K562 (cell line): Measurements from ENCODE around the gene TMC4. TPM values are rescaled to one million over a fixed set of nuclear protein-coding genes. Genes with fewer than 3 reads are reported as not detected.

ENCODE experiments used
- ATAC-seq: fragments of 200-7000 bp; cut with Tn5 transposase; 3 replicates; pipeline ENCODE4 v1.9.1; 2020; ENCODE audit warnings: moderate library complexity
- BruUV-seq: library from RNA; stranded (reverse); fragments of 400-500 nt; replicated peaks from 2 replicates; lab custom pipeline; 2021; lab: Mats Ljungman, UMichigan
- CTCF ChIA-PET: fragments of 300-600 bp; formaldehyde crosslinking; extraction: SDS; loops from one replicate; lab custom pipeline; 2021; ENCODE audit warnings: low intra/inter-chr PET ratio; lab: Yijun Ruan, JAX
- POLR2A ChIA-PET: fragments of 300-600, 350-650 bp; sonication (Branson Sonifier 250); formaldehyde crosslinking; extraction: SDS; loops from one replicate; lab custom pipeline; 2021; ENCODE audit warnings: antibody characterized with exemption, inconsistent platforms; lab: Yijun Ruan, JAX
- DNase-seq, 4 experiments: peaks; one replicate each; pipeline versions ENCODE4 v3.0.0 to v3.0.0-alpha.2; 2011 to 2018; ENCODE audit warnings: low spot score in 3 of 4, mixed read lengths in 3 of 4; ENCODE audit errors: extremely low read depth in 1 of 4
- FAIRE-seq: peaks from 2 replicates; lab custom pipeline; 2011; peaks lifted over from hg19 to GRCh38; lab: Jason Lieb, UNC
- H2AFZ ChIP-seq: 2 replicates; pipeline ENCODE4 v1.6.0; 2011; ENCODE audit warnings: low read depth, low read length, control low read depth, inconsistent platforms
- H3K27ac ChIP-seq: fragments of 200-600 bp; 3 replicates; pipeline ENCODE4 v1.8.0; 2011; ENCODE audit warnings: low read depth, mild to moderate bottlenecking, control low read depth, inconsistent platforms, low read length, moderate library complexity, mixed read lengths; ENCODE audit errors: extremely low read depth
- H3K27me3 ChIP-seq, 2 experiments: fragments of 300-600 bp in 1 of 2; 2 replicates in 1 of 2; 3 replicates in 1 of 2; pipeline versions ENCODE4 v1.6.0 to v1.8.0; 2011; ENCODE audit warnings: inconsistent platforms in 2 of 2, low read length in 2 of 2, mild to moderate bottlenecking in 1 of 2, mixed read lengths in 1 of 2, moderate library complexity in 1 of 2; ENCODE audit not compliant: control insufficient read depth in 2 of 2, insufficient read depth in 2 of 2
- H3K36me3 ChIP-seq: fragments of 300-600 bp; 3 replicates; pipeline ENCODE4 v1.8.0; 2011; ENCODE audit warnings: mild to moderate bottlenecking, low read length, inconsistent platforms; ENCODE audit not compliant: control insufficient read depth, insufficient read depth
- H3K4me1 ChIP-seq, 2 experiments: fragments of 200-600 bp in 1 of 2; replicated peaks in 1 of 2; 2 replicates in 1 of 2; 3 replicates in 1 of 2; pipeline versions ENCODE4 v1.5.1 to v1.8.0; 2011; ENCODE audit warnings: inconsistent platforms in 2 of 2, low read length in 2 of 2, mild to moderate bottlenecking in 1 of 2, mixed read lengths in 1 of 2, moderate library complexity in 1 of 2; ENCODE audit not compliant: control insufficient read depth in 2 of 2, insufficient read depth in 2 of 2
- H3K4me2 ChIP-seq: 2 replicates; pipeline ENCODE4 v1.6.1; 2011; ENCODE audit warnings: low read length, control low read depth, inconsistent platforms, mixed read lengths; ENCODE audit not compliant: insufficient read depth
- H3K4me3 ChIP-seq: fragments of 200-600 bp; sonication (generic), shearing (Covaris generic); 2 replicates; pipeline ENCODE4 v1.5.1; 2016; ENCODE audit warnings: control low read depth, inconsistent platforms
- H3K79me2 ChIP-seq: fragments of 200-600 bp; 3 replicates; pipeline ENCODE4 v1.8.0; 2011; ENCODE audit warnings: low read length, inconsistent platforms; ENCODE audit not compliant: control insufficient read depth, insufficient read depth
- H3K9ac ChIP-seq, 2 experiments: 2 replicates each; pipeline versions ENCODE4 v1.6.0 to v1.6.1; 2011; ENCODE audit warnings: low read depth in 2 of 2, low read length in 2 of 2, control low read depth in 1 of 2, inconsistent platforms in 1 of 2, mild to moderate bottlenecking in 1 of 2, mixed read lengths in 1 of 2; ENCODE audit not compliant: insufficient read depth in 1 of 2
- H3K9me1 ChIP-seq: one replicate; pipeline ENCODE4 v1.6.0; 2011; ENCODE audit warnings: inconsistent platforms, mild to moderate bottlenecking, low read length, moderate library complexity; ENCODE audit not compliant: control insufficient read depth, insufficient read depth
- H3K9me3 ChIP-seq: replicated peaks from 2 replicates; pipeline ENCODE4 v1.5.1; 2011; ENCODE audit warnings: low read depth, low read length, inconsistent platforms; ENCODE audit not compliant: control insufficient read depth, insufficient read depth
- H4K20me1 ChIP-seq: replicated peaks from 2 replicates; pipeline ENCODE4 v1.6.1; 2011; ENCODE audit warnings: low read length, inconsistent platforms, mixed read lengths; ENCODE audit not compliant: control insufficient read depth, insufficient read depth
- CXXC5 ChIP-seq: fragments of 250-450 bp; sonication (Bioruptor Pico); IDR thresholded peaks from 2 replicates; pipeline ENCODE4 v1.8.0; 2022; ENCODE audit warnings: inconsistent platforms, mild to moderate bottlenecking, moderate library complexity
- FOXA1 ChIP-seq: fragments of 450-650 bp; IDR thresholded peaks from 2 replicates; pipeline ENCODE4 v1.6.1; 2016; ENCODE audit warnings: mild to moderate bottlenecking, borderline replicate concordance
- KLF6 ChIP-seq: fragments of 250-450 bp; sonication (Bioruptor Pico); IDR thresholded peaks from 2 replicates; pipeline ENCODE4 v1.4.0; 2020; ENCODE audit warnings: mild to moderate bottlenecking, moderate library complexity, borderline replicate concordance
- MYC ChIP-seq, 2 experiments: fragments of 250-450 bp in 1 of 2; sonication (Bioruptor Pico) in 1 of 2; IDR thresholded peaks; 2 replicates each; pipeline versions ENCODE4 v1.5.1 to v1.6.1; 2012 to 2021; ENCODE audit warnings: low read depth in 2 of 2, borderline replicate concordance in 1 of 2, improper control_type of control experiment in 1 of 2, low read length in 1 of 2, mild to moderate bottlenecking in 1 of 2, moderate library complexity in 1 of 2
- MYNN ChIP-seq, 2 experiments: sonication (generic); formaldehyde crosslinking in 1 of 2; IDR thresholded peaks; 2 replicates each; pipeline versions ENCODE4 v1.5.0 to v1.6.1; 2016 to 2020; ENCODE audit warnings: antibody characterized with exemption in 1 of 2, missing genetic modification reagents in 1 of 2
- NCOR1 ChIP-seq: fragments of 450-650 bp; IDR thresholded peaks from 2 replicates; pipeline ENCODE4 v1.6.1; 2016; ENCODE audit warnings: mild to moderate bottlenecking, moderate library complexity
- NFRKB ChIP-seq: fragments of 450-650 bp; IDR thresholded peaks from 2 replicates; pipeline ENCODE4 v1.6.1; 2016; ENCODE audit warnings: low read depth
- NR1H2 ChIP-seq: sonication (generic); formaldehyde crosslinking; IDR thresholded peaks from 2 replicates; pipeline ENCODE4 v1.4.0; 2020; ENCODE audit warnings: mild to moderate bottlenecking, missing genetic modification reagents
- NR4A1 ChIP-seq, 2 experiments: fragments of 250-450 bp in 1 of 2; fragments of 450-650 bp in 1 of 2; sonication (Bioruptor Pico) in 1 of 2; IDR thresholded peaks; 2 replicates each; pipeline versions ENCODE4 v1.4.0 to v1.6.1; 2016 to 2020; ENCODE audit warnings: mild to moderate bottlenecking in 2 of 2, missing compliant biosample characterization in 1 of 2, missing genetic modification characterization in 1 of 2, moderate library complexity in 1 of 2
- POLR2A ChIP-seq: fragments of 450-650 bp; conservative IDR thresholded peaks from 2 replicates; pipeline ENCODE4 v1.6.1; 2016
- POLR2AphosphoS2 ChIP-seq: IDR thresholded peaks from 2 replicates; pipeline ENCODE4 v1.6.1; 2012; ENCODE audit warnings: low read length, improper control_type of control experiment
- RBFOX2 ChIP-seq: fragments of 200-400 bp; formaldehyde crosslinking; IDR thresholded peaks from 2 replicates; pipeline ENCODE4 v1.6.1; 2017; ENCODE audit warnings: low read depth, mild to moderate bottlenecking, low read length, moderate library complexity
- SIN3B ChIP-seq: fragments of 450-650 bp; IDR thresholded peaks from 2 replicates; pipeline ENCODE4 v1.6.1; 2017; ENCODE audit warnings: low read depth, mild to moderate bottlenecking, moderate library complexity
- SMAD3 ChIP-seq: fragments of 450-650 bp; formaldehyde crosslinking; conservative IDR thresholded peaks from 2 replicates; pipeline ENCODE4 v1.4.0; 2020; ENCODE audit warnings: mild to moderate bottlenecking
- TEAD2 ChIP-seq: fragments of 450-650 bp; IDR thresholded peaks from 2 replicates; pipeline ENCODE4 v1.6.1; 2016; ENCODE audit warnings: missing genetic modification characterization, control low read depth, missing compliant biosample characterization
- ZKSCAN1 ChIP-seq: fragments of 150-350 bp; IDR thresholded peaks from 2 replicates; pipeline ENCODE4 v1.6.1; 2016; ENCODE audit warnings: low read depth, low read length
- ZNF12 ChIP-seq: sonication (generic); formaldehyde crosslinking; IDR thresholded peaks from 2 replicates; pipeline ENCODE4 v1.4.0; 2020; ENCODE audit warnings: mild to moderate bottlenecking, missing genetic modification reagents
- ZNF507 ChIP-seq: conservative IDR thresholded peaks from 2 replicates; pipeline ENCODE4 v1.6.1; 2017; ENCODE audit warnings: missing genetic modification characterization, missing compliant biosample characterization
- ZNF699 ChIP-seq: fragments of 250-450 bp; sonication (Bioruptor Pico); IDR thresholded peaks from 2 replicates; pipeline ENCODE4 v1.8.0; 2021; ENCODE audit warnings: mild to moderate bottlenecking, moderate library complexity; ENCODE audit not compliant: insufficient replicate concordance
- WGBS: fragments of 100-300 bp; shearing (Covaris generic); methylation state at CpG from one replicate; pipeline ENCODE4 v1.1.6; 2016; ENCODE audit warnings: low coverage, mixed read lengths; ENCODE audit not compliant: insufficient coverage; ENCODE audit errors: missing lambda C conversion rate; 5-methylcytosine and 5-hydroxymethylcytosine counted together
- in situ Hi-C: fragments of 300-500 bp; cut with MboI; formaldehyde crosslinking; loops from 4 replicates; pipeline ENCODE4 v1.15.0; 2018; ENCODE audit warnings: inconsistent platforms, mixed read lengths
- intact Hi-C: fragments of 100-400 bp; cut with micrococcal nuclease; formaldehyde crosslinking; loops from 2 replicates; pipeline ENCODE4 v1.14.2; 2022
- polyA plus RNA-seq, 8 experiments: library from polyadenylated mRNA; depleted of rRNA in 4 of 8; stranded (reverse) in 5 of 8; unstranded in 3 of 8; fragments of >200 nt; fragmentation: Nextera tagmentation in 2 of 8; fragmentation: Illumina TruSeq in 1 of 8; extraction: Ambion mirVana in 2 of 8; extraction: Trizol in 1 of 8; gene quantifications; 2 replicates each; pipeline versions ENCODE4 v1.2.1 to v1.2.3, GENCODE V29; 2011 to 2014; ENCODE audit warnings: inconsistent platforms in 1 of 8, missing spikeins in 1 of 8
- total RNA-seq, 7 experiments: library from RNA; depleted of rRNA in 6 of 7; stranded (reverse); fragments of >200 nt in 6 of 7; fragmentation: Illumina TruSeq in 2 of 7; extraction: Trizol in 2 of 7; gene quantifications; 2 replicates each; pipeline versions ENCODE4 v1.2.1 to v1.2.3, GENCODE V29; 2011 to 2021; ENCODE audit warnings: low replicate concordance in 1 of 7
- TF ChIP-seq, protein P1 (sequence below): fragments of 450-650 bp; formaldehyde crosslinking; IDR thresholded peaks from 2 replicates; pipeline ENCODE4 v1.4.0; 2022; ENCODE audit warnings: missing genetic modification characterization
- TF ChIP-seq, protein P2 (sequence below): sonication (generic); formaldehyde crosslinking; IDR thresholded peaks from 2 replicates; pipeline ENCODE4 v1.8.0; 2022; ENCODE audit warnings: mild to moderate bottlenecking, low read depth, missing genetic modification reagents

Gene TMC4
- total and polyA plus RNA-seq, 9 of the 15 experiments (the other 6 are each of a cell fraction or from before 2014, with no cell fraction given) = 0.12 to 0.79 (median 0.36) TPM; not detected in 2

DNA sequence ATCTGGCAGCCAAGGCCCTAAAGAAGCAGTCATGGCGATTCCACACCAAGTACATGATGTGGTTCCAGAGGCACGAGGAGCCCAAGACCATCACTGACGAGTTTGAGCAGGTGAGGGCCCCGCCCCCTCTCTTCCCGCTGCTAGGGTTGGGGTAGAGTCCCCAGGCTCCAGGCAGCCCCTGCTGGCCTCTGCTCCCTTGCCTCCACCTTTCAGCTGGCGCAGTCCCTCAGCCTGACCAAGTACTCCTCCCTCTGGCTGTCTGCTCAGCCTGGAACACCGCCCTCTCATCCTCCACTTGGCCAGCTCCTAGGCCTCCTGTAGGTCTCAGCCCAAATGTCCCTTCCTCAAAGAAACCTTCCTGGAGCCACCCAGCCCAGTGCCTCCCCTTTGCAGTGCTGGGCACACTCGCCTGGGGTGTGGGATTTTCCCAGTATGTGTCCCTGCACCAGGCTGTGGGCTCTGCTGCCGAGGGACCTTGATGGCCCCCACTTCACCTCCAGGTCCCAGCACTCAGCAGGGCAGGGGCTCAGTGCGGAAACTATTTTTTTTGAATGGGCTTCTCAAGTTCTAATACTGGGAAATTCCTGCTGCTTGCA is 19.1 kb downstream of the TMC4 start:
- H3K4me1 ChIP-seq = peaks cover 7 to 8% of the 10 kb centered on the region in 2 experiments; a peak in 4 of 5 replicates
- H4K20me1 ChIP-seq = no peaks in the 10 kb centered on the region; the same call in 1 of the 2 replicates
- 93% methylated on average over 9 of the region's 10 CpGs for WGBS
- intact Hi-C loops = no loop called here
- BruUV-seq = no TSS peak
- in situ Hi-C loops = no loop called here
- H3K79me2 ChIP-seq = peaks cover 9% of the 10 kb centered on the region; the same call in 2 of the 3 replicates
- ChIA-PET POLR2A (interaction anchor here (0.5 to 1.1 kb wide), 3 partner anchors 17 to 85 kb away, joined by 3 to 4 read pairs (median 3); partner anchors contain the start of genes PRPF31 and TFPT), CTCF (interaction anchor here (0.6 kb wide), 1 partner anchor 24 kb away, joined by 3 read pairs; no protein-coding TSS in a partner anchor)
- peaks cover 91% of the 10 kb centered on the region for H3K36me3 ChIP-seq
- no peaks in the 10 kb centered on the region for H3K9me3 ChIP-seq
- no peak overlapping the region for H3K4me2 ChIP-seq
- ATAC-seq = peak; percentile 11; the same call in 1 of the 3 replicates
- no peak overlapping the region for H3K4me3 ChIP-seq
- DNase-seq = no peak
- no peaks in the 10 kb centered on the region for H3K9me1 ChIP-seq
- no peaks in the 10 kb centered on the region for H3K27me3 ChIP-seq
- H3K9ac ChIP-seq = peak overlapping the region in 1 of 2 experiments; percentile 31; a peak in 1 of 4 replicates
- FAIRE-seq = no peak
- H3K27ac ChIP-seq = no peak overlapping the region
- no peak overlapping the region for H2AFZ ChIP-seq
- no peak for TF ChIP-seq NFRKB
- TF ChIP-seq, protein P1, sequence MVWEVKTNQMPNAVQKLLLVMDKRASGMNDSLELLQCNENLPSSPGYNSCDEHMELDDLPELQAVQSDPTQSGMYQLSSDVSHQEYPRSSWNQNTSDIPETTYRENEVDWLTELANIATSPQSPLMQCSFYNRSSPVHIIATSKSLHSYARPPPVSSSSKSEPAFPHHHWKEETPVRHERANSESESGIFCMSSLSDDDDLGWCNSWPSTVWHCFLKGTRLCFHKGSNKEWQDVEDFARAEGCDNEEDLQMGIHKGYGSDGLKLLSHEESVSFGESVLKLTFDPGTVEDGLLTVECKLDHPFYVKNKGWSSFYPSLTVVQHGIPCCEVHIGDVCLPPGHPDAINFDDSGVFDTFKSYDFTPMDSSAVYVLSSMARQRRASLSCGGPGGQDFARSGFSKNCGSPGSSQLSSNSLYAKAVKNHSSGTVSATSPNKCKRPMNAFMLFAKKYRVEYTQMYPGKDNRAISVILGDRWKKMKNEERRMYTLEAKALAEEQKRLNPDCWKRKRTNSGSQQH = no peak
- peak; percentile 47; the same call in 1 of the 2 replicates for TF ChIP-seq POLR2AphosphoS2
- TF ChIP-seq ZNF12 (CRISPR knock-in tag) = no peak
- no peak for TF ChIP-seq NR4A1 (CRISPR knock-in tag; IDR thresholded peaks at IDR 0.05)
- TF ChIP-seq NR4A1 (tag; IDR thresholded peaks at IDR 0.05) = no peak
- TF ChIP-seq CXXC5 = no peak
- no peak for TF ChIP-seq KLF6 (CRISPR knock-in tag)
- TF ChIP-seq, protein P2, sequence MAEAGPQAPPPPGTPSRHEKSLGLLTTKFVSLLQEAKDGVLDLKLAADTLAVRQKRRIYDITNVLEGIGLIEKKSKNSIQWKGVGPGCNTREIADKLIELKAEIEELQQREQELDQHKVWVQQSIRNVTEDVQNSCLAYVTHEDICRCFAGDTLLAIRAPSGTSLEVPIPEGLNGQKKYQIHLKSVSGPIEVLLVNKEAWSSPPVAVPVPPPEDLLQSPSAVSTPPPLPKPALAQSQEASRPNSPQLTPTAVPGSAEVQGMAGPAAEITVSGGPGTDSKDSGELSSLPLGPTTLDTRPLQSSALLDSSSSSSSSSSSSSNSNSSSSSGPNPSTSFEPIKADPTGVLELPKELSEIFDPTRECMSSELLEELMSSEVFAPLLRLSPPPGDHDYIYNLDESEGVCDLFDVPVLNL (CRISPR knock-in tag) = no peak
- TF ChIP-seq POLR2A = no peak; the same call in 1 of the 2 replicates
- peak; percentile 51; the same call in 1 of the 2 replicates for TF ChIP-seq RBFOX2
- TF ChIP-seq SIN3B = no peak
- TF ChIP-seq MYC (IDR thresholded peaks at IDR 0.05; ENCODE audit: low read depth, low read length) = no peak
- no peak for TF ChIP-seq MYC (CRISPR knock-in tag; IDR thresholded peaks at IDR 0.05; ENCODE audit: borderline replicate concordance, low read depth)
- no peak for TF ChIP-seq ZNF507 (tag)
- TF ChIP-seq NCOR1 = no peak
- TF ChIP-seq TEAD2 (tag) = no peak
- no peak for TF ChIP-seq SMAD3 (CRISPR knock-in tag)
- TF ChIP-seq MYNN (IDR thresholded peaks at IDR 0.05) = peak; percentile 10; the same call in 1 of the 2 replicates
- TF ChIP-seq MYNN (CRISPR knock-in tag; IDR thresholded peaks at IDR 0.05) = no peak
- no peak for TF ChIP-seq NR1H2
- no peak for TF ChIP-seq ZNF699 (CRISPR knock-in tag)
- TF ChIP-seq ZKSCAN1 = no peak
- no peak for TF ChIP-seq FOXA1
